GM12875 (cell line): ENCODE data around the gene ZBTB40.

Source experiments
- H3K4me3 ChIP-seq: one replicate; pipeline ENCODE4 v1.5.1; 2011; ENCODE audit warnings: low read depth, low read length, control low read depth
- CTCF ChIP-seq: IDR thresholded peaks from 2 replicates; pipeline ENCODE4 v1.5.1; 2011; ENCODE audit warnings: low read depth, mild to moderate bottlenecking, control low read depth, inconsistent platforms, low read length, moderate library complexity, borderline replicate concordance; ENCODE audit not compliant: insufficient read depth

The ZBTB40 gene

GRCh38 chr1:22527555-22528296, 76.1 kb downstream of the ZBTB40 start:
- TF ChIP-seq CTCF: no peak
- H3K4me3 ChIP-seq: no peak overlapping the region

GRCh38 chr1:22528451-22528850, 76.8 kb downstream of the ZBTB40 start:
- H3K4me3 ChIP-seq: no peak overlapping the region
- no peak for TF ChIP-seq CTCF

- no peak overlapping the region for H3K4me3 ChIP-seq
Observed at GRCh38 chr1:22529901-22530621, 78.4 kb downstream of the ZBTB40 start.

GRCh38 chr1:22530715-22531114, 79.1 kb downstream of the ZBTB40 start:
- no peak overlapping the region for H3K4me3 ChIP-seq
- no peak for TF ChIP-seq CTCF

More at GRCh38 chr1:22529901-22530621, 78.4 kb downstream of the ZBTB40 start:
- TF ChIP-seq CTCF: no peak

GRCh38 chr1:22531251-22531650, 79.6 kb downstream of the ZBTB40 start:
- no peak for TF ChIP-seq CTCF
- no peak overlapping the region for H3K4me3 ChIP-seq

- no peak for TF ChIP-seq CTCF
- no peak overlapping the region for H3K4me3 ChIP-seq
Observed at GRCh38 chr1:22533244-22533895, 81.7 kb downstream of the ZBTB40 start.
